GM04504 (cell line): ENCODE measurements around the gene GNPTG.

Experiments used
- DNase-seq: peaks from one replicate; pipeline ENCODE4 v3.0.0-alpha.2; 2012; ENCODE audit warnings: low read depth

GNPTG gene

GRCh38 chr16:1347286-1347855 lies 4.4 kb upstream of the GNPTG start:
- no peak for DNase-seq

- DNase-seq = no peak
Measured at GRCh38 chr16:1347962-1348361, 3.8 kb upstream of the GNPTG start.

GRCh38 chr16:1348441-1348840 lies 3.3 kb upstream of the GNPTG start:
- no peak for DNase-seq

- no peak for DNase-seq
Measured at GRCh38 chr16:1348926-1349325, 2.8 kb upstream of the GNPTG start.

GRCh38 chr16:1349351-1349750 lies 2.4 kb upstream of the GNPTG start:
- no peak for DNase-seq

GRCh38 chr16:1349951-1350350 lies 1.8 kb upstream of the GNPTG start:
- no peak for DNase-seq

- DNase-seq = no peak
Measured at GRCh38 chr16:1350691-1351090, 1.0 kb upstream of the GNPTG start.

- DNase-seq = no peak
Measured at GRCh38 chr16:1351215-1351581, 533 bp upstream of the GNPTG start.

GRCh38 chr16:1354815-1355540 lies 3.2 kb downstream of the GNPTG start:
- no peak for DNase-seq

- no peak for DNase-seq
Measured at GRCh38 chr16:1355591-1355990, 3.9 kb downstream of the GNPTG start.

GRCh38 chr16:1356061-1356900 lies 4.5 kb downstream of the GNPTG start:
- no peak for DNase-seq

GRCh38 chr16:1357906-1358566 lies 6.3 kb downstream of the GNPTG start:
- DNase-seq = no peak

- no peak for DNase-seq
Measured at GRCh38 chr16:1361685-1362360, 10.1 kb downstream of the GNPTG start.

GRCh38 chr16:1362807-1363206 lies 11.1 kb downstream of the GNPTG start:
- no peak for DNase-seq

GRCh38 chr16:1363501-1364041 lies 11.8 kb downstream of the GNPTG start:
- peak; percentile 5 for DNase-seq

- DNase-seq = no peak
Measured at GRCh38 chr16:1364510-1364909, 12.8 kb downstream of the GNPTG start.

- DNase-seq = no peak
Measured at GRCh38 chr16:1366060-1366711, 14.5 kb downstream of the GNPTG start.

GRCh38 chr16:1366712-1367299 lies 15.1 kb downstream of the GNPTG start:
- no peak for DNase-seq

- DNase-seq = no peak
Measured at GRCh38 chr16:1367486-1368174, 15.9 kb downstream of the GNPTG start.
